Esophagus muscularis mucosa (tissue), 4 donors: ENCODE data around the gene GALNT18.

ENCODE experiments used
- CTCF ChIP-seq, 3 experiments: fragments of 200-600 bp in 2 of 3; fragments of 450-650 bp in 1 of 3; sonication (generic) in 2 of 3; IDR thresholded peaks; one replicate each; pipeline ENCODE4 v1.5.1; 2017 to 2019; ENCODE audit warnings: antibody characterized with exemption in 3 of 3, mild to moderate bottlenecking in 2 of 3, moderate library complexity in 1 of 3
- EP300 ChIP-seq: sonication (generic); formaldehyde crosslinking; IDR thresholded peaks from one replicate; pipeline ENCODE4 v1.6.1; 2017; ENCODE audit warnings: antibody characterized with exemption
- POLR2A ChIP-seq: fragments of 450-650 bp; IDR thresholded peaks from one replicate; pipeline ENCODE4 v1.6.1; 2017; ENCODE audit warnings: antibody characterized with exemption, moderate library complexity, mild to moderate bottlenecking, low read depth
- POLR2AphosphoS5 ChIP-seq, 2 donors: sonication (generic); formaldehyde crosslinking; IDR thresholded peaks; one replicate each; pipeline ENCODE4 v1.6.1; 2017; ENCODE audit warnings: antibody characterized with exemption in 2 of 2

GRCh38 chr11:11416917-11417316 is 204.9 kb downstream of the GALNT18 start:
- TF ChIP-seq CTCF (IDR thresholded peaks at IDR 0.05) (no peak), POLR2AphosphoS5 (IDR thresholded peaks at IDR 0.05) (no peak), POLR2A (no peak), EP300 (no peak)
